ENCODE measurements around the gene GPI.
"Not testable (repeated sequence)": the region's sequence is repeated elsewhere in the genome, so short reads cannot be mapped to it uniquely, and the experiment has no call there.

GPI gene

DNA sequence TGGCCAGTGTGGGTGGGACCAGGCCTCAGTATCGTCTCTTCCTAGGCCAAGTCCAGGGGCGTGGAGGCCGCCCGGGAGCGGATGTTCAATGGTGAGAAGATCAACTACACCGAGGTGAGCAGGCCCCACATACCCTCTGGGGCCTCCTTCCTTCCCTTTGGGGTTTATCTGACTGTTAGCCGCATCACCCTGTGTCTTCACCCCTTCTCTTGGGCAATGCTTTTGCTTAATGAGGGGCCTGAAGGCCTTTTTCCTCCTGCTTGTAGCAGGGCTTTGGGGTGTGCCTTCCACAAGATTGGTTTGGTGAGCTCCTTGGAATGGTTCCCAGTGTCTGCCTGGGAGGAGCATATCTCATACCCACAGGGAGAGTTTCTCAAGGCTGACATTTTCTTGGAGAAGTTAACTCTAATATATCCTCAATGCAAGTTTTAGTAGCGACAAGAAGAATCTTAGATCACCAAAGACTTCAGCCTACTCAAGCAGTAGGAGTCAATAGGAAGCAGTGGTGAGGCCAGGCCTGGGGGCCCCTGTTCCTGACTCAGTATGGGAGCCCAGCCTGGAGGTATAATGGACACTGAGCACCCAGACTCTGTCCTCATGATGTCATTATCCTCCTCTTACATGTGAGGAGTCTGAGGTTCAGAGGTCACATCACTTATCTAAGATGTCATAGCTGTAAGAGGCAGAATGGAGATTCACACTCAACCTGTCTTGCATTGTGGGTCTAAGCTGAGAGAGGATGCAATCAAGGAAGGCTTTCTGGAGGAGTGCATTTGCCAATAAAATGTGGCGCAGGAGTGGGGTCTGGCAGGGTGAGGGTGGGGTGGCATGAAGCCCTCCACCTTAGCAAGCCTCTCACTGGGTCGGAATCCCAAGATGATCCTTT lies 2.0 kb downstream of the GPI start:
- Histone ChIP-seq H3K4me1 (ENCODE audit: control insufficient read depth, insufficient read depth, low read length) (peaks cover 10% of the 10 kb centered on the region), H3K9me3 (ENCODE audit: control insufficient read depth, low read length) (no peaks in the 10 kb centered on the region), H3K27me3 (ENCODE audit: control insufficient read depth, insufficient read depth, low read length, poor library complexity, severe bottlenecking) (peaks cover 4% of the 10 kb centered on the region), H3K4me3 (ENCODE audit: insufficient read depth, low read depth, low read length) (no peak overlapping the region), H3K27ac (ENCODE audit: insufficient read depth, low read depth, low read length, poor library complexity, severe bottlenecking) (no peak overlapping the region), H3K36me3 (ENCODE audit: control insufficient read depth, insufficient read depth, low read length) (peaks cover 13% of the 10 kb centered on the region)
- WGBS, 2 experiments = 96 to 97% methylated on average over 10 of the region's 10 CpGs

DNA sequence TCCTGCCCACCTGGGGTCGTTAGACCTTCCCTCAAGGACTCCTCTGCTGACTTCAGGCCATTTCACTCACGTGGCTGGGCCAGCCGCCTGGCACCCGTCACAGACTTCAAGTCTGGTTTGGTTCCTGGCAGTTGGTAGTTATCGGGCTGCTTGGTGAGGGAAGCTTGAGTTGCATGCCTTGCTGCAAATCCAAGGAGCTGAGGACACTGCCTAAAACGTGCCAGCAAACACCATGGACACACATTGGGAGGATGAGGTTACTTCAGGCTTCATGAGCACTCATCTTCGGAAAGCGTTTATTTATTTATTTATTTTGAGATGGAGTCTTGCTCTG lies 2.6 kb downstream of the GPI start:
- no peak overlapping the region for H3K4me3 ChIP-seq (ENCODE audit: insufficient read depth, low read depth, low read length)

DNA sequence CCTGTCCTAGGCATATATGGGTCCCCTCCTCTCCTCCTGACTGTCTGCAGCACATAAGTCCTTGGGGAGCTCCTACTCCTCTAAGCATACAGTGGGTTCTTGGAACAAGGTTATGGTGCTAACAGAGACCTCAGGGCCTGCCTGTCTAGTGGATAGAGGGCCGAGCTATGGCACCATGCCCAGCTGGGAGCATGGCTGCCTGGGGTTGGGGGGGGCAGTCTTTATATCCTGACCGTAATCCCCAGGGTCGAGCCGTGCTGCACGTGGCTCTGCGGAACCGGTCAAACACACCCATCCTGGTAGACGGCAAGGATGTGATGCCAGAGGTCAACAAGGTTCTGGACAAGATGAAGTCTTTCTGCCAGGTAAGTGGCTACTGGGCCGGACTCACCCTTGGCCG lies 3.3 kb downstream of the GPI start:
- peaks cover 4% of the 10 kb centered on the region for H3K27me3 ChIP-seq (ENCODE audit: control insufficient read depth, insufficient read depth, low read length, poor library complexity, severe bottlenecking)
- no peak overlapping the region for H3K27ac ChIP-seq (ENCODE audit: insufficient read depth, low read depth, low read length, poor library complexity, severe bottlenecking)
- whole genome bisulfite sequencing, 2 experiments = 96 to 97% methylated on average over 10 of the region's 10 CpGs
- peaks cover 10% of the 10 kb centered on the region for H3K4me1 ChIP-seq (ENCODE audit: control insufficient read depth, insufficient read depth, low read length)
- no peaks in the 10 kb centered on the region for H3K9me3 ChIP-seq (ENCODE audit: control insufficient read depth, low read length)
- no peak overlapping the region for H3K4me3 ChIP-seq (ENCODE audit: insufficient read depth, low read depth, low read length)
- peaks cover 13% of the 10 kb centered on the region for H3K36me3 ChIP-seq (ENCODE audit: control insufficient read depth, insufficient read depth, low read length)

More for the DNA sequence above, 2.6 kb downstream of the GPI start:
- Histone ChIP-seq H3K27me3 (ENCODE audit: control insufficient read depth, insufficient read depth, low read length, poor library complexity, severe bottlenecking) (peaks cover 4% of the 10 kb centered on the region), H3K9me3 (ENCODE audit: control insufficient read depth, low read length) (no peaks in the 10 kb centered on the region), H3K36me3 (ENCODE audit: control insufficient read depth, insufficient read depth, low read length) (peaks cover 13% of the 10 kb centered on the region), H3K4me1 (ENCODE audit: control insufficient read depth, insufficient read depth, low read length) (peaks cover 10% of the 10 kb centered on the region), H3K27ac (ENCODE audit: insufficient read depth, low read depth, low read length, poor library complexity, severe bottlenecking) (no peak overlapping the region)
- WGBS, 2 experiments = 94% methylated on average over 8 of the region's 8 CpGs

DNA sequence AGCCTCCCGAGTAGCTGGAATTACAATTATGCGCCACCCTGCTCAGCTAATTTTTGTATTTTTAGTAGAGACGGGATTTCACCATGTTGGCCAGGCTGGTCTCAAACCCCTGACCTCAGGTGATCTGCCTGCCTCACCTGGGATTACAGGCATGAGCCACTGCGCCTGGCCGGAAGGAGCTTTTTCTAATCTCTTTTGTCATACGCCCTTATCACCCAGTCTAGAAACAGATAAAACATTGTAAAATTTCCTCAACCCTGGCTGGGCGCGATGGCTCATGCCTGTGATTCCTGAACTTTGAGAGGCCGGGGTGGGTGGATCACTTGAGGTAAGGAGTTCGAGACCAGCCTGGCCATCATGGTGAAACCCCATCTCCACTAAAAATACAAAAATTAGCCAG lies 4.2 kb downstream of the GPI start:
- H3K9me3 ChIP-seq (ENCODE audit: control insufficient read depth, low read length); H3K27me3 ChIP-seq (ENCODE audit: control insufficient read depth, insufficient read depth, low read length, poor library complexity, severe bottlenecking); H3K4me3 ChIP-seq (ENCODE audit: insufficient read depth, low read depth, low read length); H3K4me1 ChIP-seq (ENCODE audit: control insufficient read depth, insufficient read depth, low read length); H3K27ac ChIP-seq (ENCODE audit: insufficient read depth, low read depth, low read length, poor library complexity, severe bottlenecking): not testable (repeated sequence)
- peaks cover 13% of the 10 kb centered on the region for H3K36me3 ChIP-seq (ENCODE audit: control insufficient read depth, insufficient read depth, low read length)
- 93 to 94% methylated on average over 10 of the region's 10 CpGs for WGBS, 2 experiments

- Histone ChIP-seq H3K36me3 (ENCODE audit: control insufficient read depth, insufficient read depth, low read length) (peaks cover 13% of the 10 kb centered on the region), H3K27me3 (ENCODE audit: control insufficient read depth, insufficient read depth, low read length, poor library complexity, severe bottlenecking) (no peaks in the 10 kb centered on the region), H3K27ac (ENCODE audit: insufficient read depth, low read depth, low read length, poor library complexity, severe bottlenecking) (no peak overlapping the region), H3K4me3 (ENCODE audit: insufficient read depth, low read depth, low read length) (no peak overlapping the region), H3K9me3 (ENCODE audit: control insufficient read depth, low read length) (no peaks in the 10 kb centered on the region), H3K4me1 (ENCODE audit: control insufficient read depth, insufficient read depth, low read length) (peaks cover 10% of the 10 kb centered on the region)
- 96 to 97% methylated on average over 8 of the region's 8 CpGs for WGBS, 2 experiments
Measured at GRCh38 chr19:34370117-34370516, 5.1 kb downstream of the GPI start.

- peaks cover 19% of the 10 kb centered on the region for H3K36me3 ChIP-seq (ENCODE audit: control insufficient read depth, insufficient read depth, low read length)
Measured at GRCh38 chr19:34370983-34371382, 6.0 kb downstream of the GPI start.

GRCh38 chr19:34373601-34374288 lies 8.7 kb downstream of the GPI start:
- H3K36me3 ChIP-seq (ENCODE audit: control insufficient read depth, insufficient read depth, low read length) = peaks cover 19% of the 10 kb centered on the region
- no peaks in the 10 kb centered on the region for H3K27me3 ChIP-seq (ENCODE audit: control insufficient read depth, insufficient read depth, low read length, poor library complexity, severe bottlenecking)
- H3K4me3 ChIP-seq (ENCODE audit: insufficient read depth, low read depth, low read length) = no peak overlapping the region
- H3K9me3 ChIP-seq (ENCODE audit: control insufficient read depth, low read length) = no peaks in the 10 kb centered on the region
- 96 to 98% methylated on average over 9 to 11 of the region's 11 CpGs for WGBS, 2 experiments
- H3K27ac ChIP-seq (ENCODE audit: insufficient read depth, low read depth, low read length, poor library complexity, severe bottlenecking) = no peak overlapping the region
- H3K4me1 ChIP-seq (ENCODE audit: control insufficient read depth, insufficient read depth, low read length) = no peaks in the 10 kb centered on the region

More at GRCh38 chr19:34370983-34371382, 6.0 kb downstream of the GPI start:
- 95 to 96% methylated on average over 4 of the region's 4 CpGs for WGBS, 2 experiments
- no peak overlapping the region for H3K27ac ChIP-seq (ENCODE audit: insufficient read depth, low read depth, low read length, poor library complexity, severe bottlenecking)
- no peak overlapping the region for H3K4me3 ChIP-seq (ENCODE audit: insufficient read depth, low read depth, low read length)
- H3K4me1 ChIP-seq (ENCODE audit: control insufficient read depth, insufficient read depth, low read length) = peaks cover 7% of the 10 kb centered on the region
- H3K27me3 ChIP-seq (ENCODE audit: control insufficient read depth, insufficient read depth, low read length, poor library complexity, severe bottlenecking) = no peaks in the 10 kb centered on the region
- no peaks in the 10 kb centered on the region for H3K9me3 ChIP-seq (ENCODE audit: control insufficient read depth, low read length)

GRCh38 chr19:34375598-34375997 lies 10.6 kb downstream of the GPI start:
- Histone ChIP-seq H3K27ac (ENCODE audit: insufficient read depth, low read depth, low read length, poor library complexity, severe bottlenecking) (no peak overlapping the region), H3K27me3 (ENCODE audit: control insufficient read depth, insufficient read depth, low read length, poor library complexity, severe bottlenecking) (no peaks in the 10 kb centered on the region), H3K36me3 (ENCODE audit: control insufficient read depth, insufficient read depth, low read length) (peaks cover 35% of the 10 kb centered on the region), H3K4me3 (ENCODE audit: insufficient read depth, low read depth, low read length) (no peak overlapping the region), H3K4me1 (ENCODE audit: control insufficient read depth, insufficient read depth, low read length) (no peaks in the 10 kb centered on the region), H3K9me3 (ENCODE audit: control insufficient read depth, low read length) (no peaks in the 10 kb centered on the region)
- WGBS, 2 experiments = 95% methylated on average over 8 of the region's 8 CpGs

- Histone ChIP-seq H3K27ac (ENCODE audit: insufficient read depth, low read depth, low read length, poor library complexity, severe bottlenecking) (no peak overlapping the region), H3K4me1 (ENCODE audit: control insufficient read depth, insufficient read depth, low read length) (no peaks in the 10 kb centered on the region), H3K9me3 (ENCODE audit: control insufficient read depth, low read length) (no peaks in the 10 kb centered on the region), H3K27me3 (ENCODE audit: control insufficient read depth, insufficient read depth, low read length, poor library complexity, severe bottlenecking) (no peaks in the 10 kb centered on the region), H3K36me3 (ENCODE audit: control insufficient read depth, insufficient read depth, low read length) (peaks cover 62% of the 10 kb centered on the region), H3K4me3 (ENCODE audit: insufficient read depth, low read depth, low read length) (no peak overlapping the region)
- 90 to 92% methylated on average over 5 of the region's 5 CpGs for whole genome bisulfite sequencing, 2 experiments
Measured at GRCh38 chr19:34380639-34381241, 15.7 kb downstream of the GPI start.
